H9 (cell line): ENCODE measurements around the gene PPP1R12B. TPM values are rescaled to one million over a fixed set of nuclear protein-coding genes. Genes with fewer than 3 reads are reported as not detected.

Source experiments
- DNase-seq: peaks from one replicate; pipeline ENCODE4 v3.0.0-alpha.2; 2017
- H2AFZ ChIP-seq: one replicate; pipeline ENCODE4 v1.6.1; 2013; ENCODE audit warnings: mild to moderate bottlenecking, low read length, control low read depth, moderate library complexity
- H2AK5ac ChIP-seq: 2 replicates; pipeline ENCODE4 v1.6.1; 2013; ENCODE audit warnings: low read length, control low read depth, mixed read lengths; ENCODE audit not compliant: insufficient read length
- H2BK120ac ChIP-seq: one replicate; pipeline ENCODE4 v1.6.1; 2013; ENCODE audit warnings: low read depth, mild to moderate bottlenecking, low read length, control low read depth, inconsistent platforms; ENCODE audit not compliant: poor library complexity, severe bottlenecking
- H2BK12ac ChIP-seq: 2 replicates; pipeline ENCODE4 v1.6.1; 2013; ENCODE audit warnings: low read length, control low read depth, mixed read lengths, low read depth; ENCODE audit not compliant: insufficient read length
- H2BK15ac ChIP-seq: 2 replicates; pipeline ENCODE4 v1.6.1; 2013; ENCODE audit warnings: low read depth, low read length, control low read depth
- H2BK20ac ChIP-seq: one replicate; pipeline ENCODE4 v1.6.1; 2013; ENCODE audit warnings: low read depth, mild to moderate bottlenecking, low read length, control low read depth, inconsistent platforms; ENCODE audit not compliant: poor library complexity, severe bottlenecking
- H2BK5ac ChIP-seq: 2 replicates; pipeline ENCODE4 v1.6.1; 2013; ENCODE audit warnings: low read length, control low read depth, mixed read lengths; ENCODE audit not compliant: insufficient read length
- H3K14ac ChIP-seq: 2 replicates; pipeline ENCODE4 v1.6.1; 2013; ENCODE audit warnings: low read length, control low read depth; ENCODE audit not compliant: insufficient read depth
- H3K18ac ChIP-seq: 2 replicates; pipeline ENCODE4 v1.6.1; 2013; ENCODE audit warnings: low read depth, mild to moderate bottlenecking, mixed read lengths, low read length, control low read depth; ENCODE audit not compliant: insufficient read length
- H3K23ac ChIP-seq: 2 replicates; pipeline ENCODE4 v1.6.1; 2013; ENCODE audit warnings: low read length, control low read depth, mixed read lengths, low read depth; ENCODE audit not compliant: insufficient read length
- H3K23me2 ChIP-seq: 2 replicates; pipeline ENCODE4 v1.6.1; 2013; ENCODE audit warnings: low read depth, mild to moderate bottlenecking, mixed read lengths, low read length, control low read depth; ENCODE audit not compliant: insufficient read length, poor library complexity, severe bottlenecking
- H3K27ac ChIP-seq: 2 replicates; pipeline ENCODE4 v1.5.1; 2013; ENCODE audit warnings: low read length, control low read depth, mixed read lengths, low read depth; ENCODE audit not compliant: insufficient read length
- H3K27me3 ChIP-seq: 2 replicates; pipeline ENCODE4 v1.6.1; 2013; ENCODE audit warnings: low read length, control low read depth, inconsistent platforms; ENCODE audit not compliant: insufficient read depth
- H3K4ac ChIP-seq: 2 replicates; pipeline ENCODE4 v1.6.1; 2013; ENCODE audit warnings: low read depth, mild to moderate bottlenecking, control low read depth, inconsistent platforms, low read length, moderate library complexity
- H3K4me1 ChIP-seq: 2 replicates; pipeline ENCODE4 v1.6.1; 2013; ENCODE audit warnings: low read length, control low read depth, inconsistent platforms; ENCODE audit not compliant: insufficient read depth
- H3K4me2 ChIP-seq: 2 replicates; pipeline ENCODE4 v1.6.1; 2013; ENCODE audit warnings: low read length, control low read depth, mixed read lengths; ENCODE audit not compliant: insufficient read length, insufficient read depth
- H3K56ac ChIP-seq: 2 replicates; pipeline ENCODE4 v1.6.1; 2013; ENCODE audit warnings: low read depth, mild to moderate bottlenecking, mixed read lengths, low read length, control low read depth; ENCODE audit not compliant: insufficient read length
- H3K79me1 ChIP-seq: 2 replicates; pipeline ENCODE4 v1.6.1; 2013; ENCODE audit warnings: low read depth, mild to moderate bottlenecking, moderate library complexity, low read length, control low read depth, inconsistent platforms; ENCODE audit not compliant: insufficient read depth, poor library complexity, severe bottlenecking
- H3K79me2 ChIP-seq: 2 replicates; pipeline ENCODE4 v1.6.1; 2013; ENCODE audit warnings: low read length, control low read depth, inconsistent platforms; ENCODE audit not compliant: insufficient read depth
- H3K9ac ChIP-seq: 2 replicates; pipeline ENCODE4 v1.6.1; 2013; ENCODE audit warnings: low read length, control low read depth, mixed read lengths; ENCODE audit not compliant: insufficient read length; ENCODE audit errors: extremely low read depth
- H3K9me3 ChIP-seq: one replicate; pipeline ENCODE4 v1.6.1; 2013; ENCODE audit warnings: low read depth, low read length, inconsistent platforms; ENCODE audit not compliant: control insufficient read depth
- H3T11ph ChIP-seq: one replicate; pipeline ENCODE4 v1.6.1; 2013; ENCODE audit warnings: mild to moderate bottlenecking, low read length, control low read depth, inconsistent platforms
- H4K20me1 ChIP-seq: one replicate; pipeline ENCODE4 v1.6.1; 2013; ENCODE audit not compliant: control insufficient read depth, insufficient read length, insufficient read depth
- H4K5ac ChIP-seq: 2 replicates; pipeline ENCODE4 v1.6.1; 2013; ENCODE audit warnings: low read depth, mild to moderate bottlenecking, mixed read lengths, low read length, control low read depth; ENCODE audit not compliant: insufficient read length
- H4K8ac ChIP-seq: replicated peaks from 2 replicates; pipeline ENCODE4 v1.6.1; 2013; ENCODE audit warnings: low read length, control low read depth, mixed read lengths, low read depth; ENCODE audit not compliant: insufficient read length
- H4K91ac ChIP-seq: 2 replicates; pipeline ENCODE4 v1.6.1; 2013; ENCODE audit warnings: low read depth, mild to moderate bottlenecking, moderate library complexity, mixed read lengths, low read length, control low read depth; ENCODE audit not compliant: insufficient read length
- H3K27ac Mint-ChIP-seq, 3 experiments: 2 replicates in 2 of 3; 3 replicates in 1 of 3; pipeline ENCODE4 v1.8.0; 2020 to 2021; ENCODE audit warnings: mixed read lengths in 3 of 3, mild to moderate bottlenecking in 1 of 3, moderate library complexity in 1 of 3
- H3K27me3 Mint-ChIP-seq: 2 replicates; pipeline ENCODE4 v1.8.0; 2021; ENCODE audit warnings: low read depth, mild to moderate bottlenecking, moderate library complexity, mixed read lengths
- H3K36me3 Mint-ChIP-seq, 3 experiments: 2 replicates in 2 of 3; 3 replicates in 1 of 3; pipeline ENCODE4 v1.8.0; 2020 to 2021; ENCODE audit warnings: low read depth in 3 of 3, mixed read lengths in 3 of 3; ENCODE audit not compliant: insufficient read depth in 1 of 3
- H3K4me1 Mint-ChIP-seq, 2 experiments: 2 replicates each; pipeline ENCODE4 v1.8.0; 2020; ENCODE audit warnings: mixed read lengths in 2 of 2
- H3K4me3 Mint-ChIP-seq, 2 experiments: 2 replicates in 1 of 2; 3 replicates in 1 of 2; pipeline ENCODE4 v1.8.0; 2020 to 2021; ENCODE audit warnings: mild to moderate bottlenecking in 2 of 2, mixed read lengths in 2 of 2, moderate library complexity in 1 of 2
- H3K9me3 Mint-ChIP-seq, 2 experiments: 2 replicates in 1 of 2; 3 replicates in 1 of 2; pipeline ENCODE4 v1.8.0; 2020; ENCODE audit warnings: mild to moderate bottlenecking in 2 of 2, mixed read lengths in 2 of 2, moderate library complexity in 1 of 2
- CTCF ChIP-seq: fragments of 200-600 bp; sonication (generic); conservative IDR thresholded peaks from 3 replicates; pipeline ENCODE4 v1.8.0; 2021; ENCODE audit warnings: antibody characterized with exemption, mild to moderate bottlenecking
- WGBS: extraction: QIAGEN DNeasy Blood & Tissue Kit; methylation state at CpG from one replicate; pipeline ENCODE4 v1.1.7; 2013; ENCODE audit warnings: missing lambda C conversion rate, low lambda C conversion rate, mixed read lengths; ENCODE audit not compliant: insufficient read length; ENCODE audit errors: extremely low coverage; 5-methylcytosine and 5-hydroxymethylcytosine counted together
- total RNA-seq: library from RNA; stranded (reverse); gene quantifications from 2 replicates; pipeline ENCODE4 v1.2.1, GENCODE V29; 2021

PPP1R12B gene
- total RNA-seq, 1 experiment from 2014 or later, result 12.9 TPM

- H2AFZ ChIP-seq, result no peak overlapping the region
- H3K23ac ChIP-seq, result no peak overlapping the region
- no peak overlapping the region for H3K18ac ChIP-seq
- H2BK12ac ChIP-seq, result no peak overlapping the region
- peaks cover 14% of the 10 kb centered on the region in 2 experiments for H3K4me1 Mint-ChIP-seq
- H3K9me3 ChIP-seq, result no peaks in the 10 kb centered on the region
- no peak overlapping the region for H3T11ph ChIP-seq
- no peaks in the 10 kb centered on the region for H3K36me3 Mint-ChIP-seq
- no peaks in the 10 kb centered on the region; the same call in 1 of the 2 replicates for H3K4me1 ChIP-seq
- no peak overlapping the region for H4K8ac ChIP-seq
- H3K79me1 ChIP-seq, result no peaks in the 10 kb centered on the region
- H3K4me3 Mint-ChIP-seq, result no peak overlapping the region
- no peak overlapping the region for H2BK120ac ChIP-seq
- TF ChIP-seq CTCF, result no peak
- H3K23me2 ChIP-seq, result no peaks in the 10 kb centered on the region
- H3K56ac ChIP-seq, result no peak overlapping the region
- H3K79me2 ChIP-seq, result no peaks in the 10 kb centered on the region
- H3K27ac ChIP-seq, result no peak overlapping the region
- H3K14ac ChIP-seq, result no peak overlapping the region
- H2BK5ac ChIP-seq, result no peak overlapping the region
- H2BK20ac ChIP-seq, result no peak overlapping the region
- DNase-seq, result no peak
- no peaks in the 10 kb centered on the region; the same call in none of the 2 replicates for H3K27me3 Mint-ChIP-seq
- H3K4me2 ChIP-seq, result no peak overlapping the region
- no peaks in the 10 kb centered on the region for H3K27me3 ChIP-seq
- H3K9ac ChIP-seq, result no peak overlapping the region
- H4K20me1 ChIP-seq, result no peaks in the 10 kb centered on the region
- H2BK15ac ChIP-seq, result no peak overlapping the region
- H3K27ac Mint-ChIP-seq, result peak overlapping the region in 1 of 3 experiments; percentile 11; a peak in 2 of 7 replicates
- H2AK5ac ChIP-seq, result no peak overlapping the region
- H3K4ac ChIP-seq, result no peak overlapping the region
- no CpG with 5 or more reads among the region's 13 CpGs for WGBS
- H3K9me3 Mint-ChIP-seq, result no peaks in the 10 kb centered on the region
- no peak overlapping the region for H4K91ac ChIP-seq
- H4K5ac ChIP-seq, result no peak overlapping the region
Observed at GRCh38 chr1:202627841-202628565, 279.5 kb downstream of the PPP1R12B start.
